VCaP (cell line): ENCODE results near the gene TMPRSS9.
"Not testable (repeated sequence)": the region's sequence is repeated elsewhere in the genome, so short reads cannot be mapped to it uniquely, and the experiment has no call there.

Source experiments
- H3K27ac ChIP-seq: fragments of 450-650 bp; 2 replicates; pipeline ENCODE4 v1.5.1; 2017
- TF ChIP-seq, protein P1 (sequence below): fragments of 450-650 bp; conservative IDR thresholded peaks from 2 replicates; pipeline ENCODE4 v1.5.1; 2017; ENCODE audit warnings: mild to moderate bottlenecking, moderate library complexity

Gene TMPRSS9

DNA sequence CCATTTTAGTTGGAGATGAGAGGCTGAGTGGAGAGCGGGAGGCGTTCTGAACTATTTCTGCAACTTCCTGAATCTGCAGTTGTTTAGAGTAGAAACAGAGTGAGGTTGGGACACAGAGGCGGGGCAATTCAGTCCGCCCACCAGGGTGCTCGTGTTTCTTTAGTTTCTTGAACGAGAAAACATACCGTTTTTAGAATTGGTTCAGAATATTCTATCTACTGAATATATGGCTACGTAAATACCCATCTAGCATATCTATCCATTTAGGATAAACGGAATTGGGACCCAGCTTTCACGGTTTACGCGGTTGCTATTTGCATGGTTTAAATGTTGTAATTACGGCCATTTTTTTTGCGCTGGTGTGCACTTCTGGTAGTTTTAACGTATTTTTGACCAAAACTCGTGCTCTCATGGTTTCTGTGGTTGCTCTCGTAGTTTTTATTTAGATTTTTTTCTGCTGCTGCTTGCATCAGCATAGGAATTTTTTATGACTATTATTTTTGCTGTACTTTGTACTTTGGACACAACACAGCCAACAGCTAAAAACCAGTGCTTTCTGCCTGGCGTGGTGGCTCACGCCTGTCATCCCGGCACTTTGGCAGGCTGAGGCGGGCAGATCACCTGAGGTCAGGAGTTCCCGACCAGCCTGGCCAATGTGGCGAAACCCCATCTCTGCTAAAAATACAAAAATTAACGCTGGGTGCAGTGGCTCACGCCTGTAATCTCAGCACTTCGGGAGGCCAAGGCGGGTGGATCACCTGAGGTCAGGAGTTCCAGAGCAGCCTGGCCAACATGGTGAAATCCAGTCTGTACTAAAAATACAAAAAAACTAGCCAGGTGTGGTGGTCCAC is 34.6 kb downstream of the TMPRSS9 start:
- H3K27ac ChIP-seq: no peak overlapping the region
- TF ChIP-seq, protein P1, sequence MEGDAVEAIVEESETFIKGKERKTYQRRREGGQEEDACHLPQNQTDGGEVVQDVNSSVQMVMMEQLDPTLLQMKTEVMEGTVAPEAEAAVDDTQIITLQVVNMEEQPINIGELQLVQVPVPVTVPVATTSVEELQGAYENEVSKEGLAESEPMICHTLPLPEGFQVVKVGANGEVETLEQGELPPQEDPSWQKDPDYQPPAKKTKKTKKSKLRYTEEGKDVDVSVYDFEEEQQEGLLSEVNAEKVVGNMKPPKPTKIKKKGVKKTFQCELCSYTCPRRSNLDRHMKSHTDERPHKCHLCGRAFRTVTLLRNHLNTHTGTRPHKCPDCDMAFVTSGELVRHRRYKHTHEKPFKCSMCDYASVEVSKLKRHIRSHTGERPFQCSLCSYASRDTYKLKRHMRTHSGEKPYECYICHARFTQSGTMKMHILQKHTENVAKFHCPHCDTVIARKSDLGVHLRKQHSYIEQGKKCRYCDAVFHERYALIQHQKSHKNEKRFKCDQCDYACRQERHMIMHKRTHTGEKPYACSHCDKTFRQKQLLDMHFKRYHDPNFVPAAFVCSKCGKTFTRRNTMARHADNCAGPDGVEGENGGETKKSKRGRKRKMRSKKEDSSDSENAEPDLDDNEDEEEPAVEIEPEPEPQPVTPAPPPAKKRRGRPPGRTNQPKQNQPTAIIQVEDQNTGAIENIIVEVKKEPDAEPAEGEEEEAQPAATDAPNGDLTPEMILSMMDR: no peak

DNA sequence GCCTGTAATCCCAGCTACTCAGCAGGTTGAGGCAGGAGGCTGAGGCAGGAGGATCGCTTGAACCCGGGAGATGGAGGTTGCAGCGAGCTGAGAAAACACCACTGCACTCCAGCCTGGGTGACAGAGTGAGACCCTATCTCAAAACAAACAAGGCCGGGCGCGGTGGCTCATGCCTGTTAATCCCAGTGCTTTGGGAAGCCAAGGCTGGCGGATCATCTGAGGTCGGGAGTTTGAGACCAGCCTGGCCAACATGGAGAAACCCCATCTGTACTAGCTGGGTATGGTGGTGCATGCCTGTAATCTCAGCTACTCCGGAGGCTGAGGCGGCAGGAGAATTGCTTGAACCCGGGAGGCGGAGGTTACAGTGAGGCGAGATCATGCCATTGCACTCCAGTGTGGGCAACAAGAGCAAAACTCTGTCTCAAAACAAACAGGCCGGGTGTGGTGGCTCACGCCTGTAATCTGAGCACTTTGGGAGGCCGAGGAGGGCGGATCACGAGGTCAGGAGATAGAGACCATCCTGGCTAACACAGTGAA is 35.3 kb downstream of the TMPRSS9 start:
- not testable (repeated sequence) for H3K27ac ChIP-seq

DNA sequence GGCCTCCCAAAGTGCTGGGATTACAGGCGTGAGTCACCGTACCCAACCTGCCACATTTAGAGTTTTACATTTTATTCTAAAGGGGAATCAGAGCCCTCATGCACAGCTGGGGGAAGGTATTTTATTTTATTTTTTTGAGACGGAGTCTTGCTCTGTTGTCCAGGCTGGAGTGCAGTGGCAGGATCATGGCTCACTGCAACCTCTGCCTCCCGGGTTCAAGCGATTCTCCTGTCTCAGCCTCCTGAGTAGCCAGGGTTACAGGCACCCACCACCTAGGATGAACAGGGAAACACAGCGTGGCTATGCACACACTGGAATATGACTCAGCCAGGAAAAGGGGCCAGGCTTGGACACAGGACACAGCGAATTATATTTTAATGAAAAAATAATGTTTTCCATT is 37.1 kb downstream of the TMPRSS9 start:
- not testable (repeated sequence) for H3K27ac ChIP-seq

DNA sequence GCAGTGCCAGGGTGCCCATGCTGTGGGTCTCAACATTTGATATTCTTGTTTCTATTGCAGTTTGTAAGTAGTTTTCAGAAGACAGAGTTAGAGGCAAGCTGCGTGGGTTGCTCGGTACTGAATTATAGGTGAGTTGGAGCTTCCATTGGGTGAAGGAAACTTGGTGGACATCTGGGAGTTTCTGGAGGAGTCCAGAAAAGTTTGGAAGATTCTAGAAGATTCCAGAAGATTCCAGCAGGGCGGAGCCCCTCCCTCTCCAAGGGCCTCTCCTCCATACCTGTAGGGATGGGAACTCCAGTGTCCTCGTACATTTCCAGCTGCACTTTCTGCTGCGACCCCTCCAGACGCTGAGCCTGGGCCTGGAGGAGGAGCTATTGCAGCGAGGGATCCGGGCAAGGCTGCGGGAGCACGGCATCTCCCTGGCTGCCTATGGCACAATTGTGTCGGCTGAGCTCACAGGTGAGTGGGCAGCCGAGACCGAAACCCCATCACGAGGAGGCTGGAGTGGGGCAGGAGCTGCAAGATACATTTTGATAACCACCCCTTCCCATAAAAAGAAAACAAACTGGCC is 38.8 kb downstream of the TMPRSS9 start:
- TF ChIP-seq, protein P1: no peak
- H3K27ac ChIP-seq: no peak overlapping the region

DNA sequence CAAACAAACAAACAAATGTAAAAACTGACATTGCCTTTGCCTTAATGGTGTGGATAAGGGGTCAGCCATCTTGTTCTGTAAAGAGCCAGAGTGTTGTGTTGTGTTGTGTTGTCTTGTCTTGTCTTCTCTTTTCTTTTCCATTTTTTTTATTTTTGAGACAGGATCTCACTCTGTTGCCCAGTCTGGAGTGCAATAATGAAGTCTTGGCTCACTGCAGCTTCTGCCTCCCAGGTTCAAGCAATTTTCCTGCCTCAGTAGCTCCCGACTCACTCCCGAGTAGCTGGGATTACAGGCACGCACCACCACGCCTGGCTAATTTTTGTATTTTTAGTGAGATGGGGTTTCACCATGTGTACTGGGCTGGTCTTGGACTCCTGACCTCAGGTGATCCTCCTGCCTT is 39.5 kb downstream of the TMPRSS9 start:
- TF ChIP-seq, protein P1: no peak
- H3K27ac ChIP-seq: no peak overlapping the region

DNA sequence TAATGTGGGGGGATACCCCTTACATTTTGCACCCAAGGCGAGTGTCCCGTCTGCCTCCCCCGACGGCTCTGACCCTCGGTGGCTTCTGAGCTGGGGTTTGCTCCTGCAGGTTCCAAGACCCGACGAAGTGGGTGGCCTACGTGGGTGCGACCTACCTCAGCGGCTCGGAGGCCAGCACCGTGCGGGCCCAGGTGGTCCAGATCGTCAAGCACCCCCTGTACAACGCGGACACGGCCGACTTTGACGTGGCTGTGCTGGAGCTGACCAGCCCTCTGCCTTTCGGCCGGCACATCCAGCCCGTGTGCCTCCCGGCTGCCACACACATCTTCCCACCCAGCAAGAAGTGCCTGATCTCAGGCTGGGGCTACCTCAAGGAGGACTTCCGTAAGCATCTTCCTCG is 48.2 kb downstream of the TMPRSS9 start:
- H3K27ac ChIP-seq: no peak overlapping the region
- TF ChIP-seq, protein P1: no peak

DNA sequence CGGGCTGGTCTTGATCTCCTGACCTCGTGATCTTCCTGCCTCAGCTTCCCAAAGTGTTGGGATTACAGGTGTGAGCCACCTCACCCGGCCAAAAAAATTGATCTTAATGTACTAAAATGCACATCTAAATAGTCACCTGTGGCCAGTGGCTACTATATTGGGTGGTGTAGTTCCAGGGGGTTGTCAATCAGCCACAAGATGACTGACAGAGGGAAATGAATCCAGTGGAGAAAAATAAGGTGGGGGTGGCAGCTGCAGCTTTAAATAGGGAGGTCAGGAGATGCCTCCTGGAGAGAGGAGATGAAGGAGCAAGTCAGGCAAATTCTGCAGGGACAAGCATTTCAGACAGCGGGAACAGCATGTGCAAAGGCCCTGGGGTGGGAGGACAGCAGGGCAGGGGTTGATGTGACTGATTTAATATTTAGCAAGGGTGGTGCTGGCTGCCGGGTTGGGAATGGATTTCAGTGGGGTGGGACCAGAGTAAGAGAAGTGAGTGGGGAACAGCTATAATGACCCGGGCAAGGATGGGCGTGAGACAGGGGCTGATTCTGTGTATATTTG is 49.4 kb downstream of the TMPRSS9 start:
- TF ChIP-seq, protein P1: no peak

DNA sequence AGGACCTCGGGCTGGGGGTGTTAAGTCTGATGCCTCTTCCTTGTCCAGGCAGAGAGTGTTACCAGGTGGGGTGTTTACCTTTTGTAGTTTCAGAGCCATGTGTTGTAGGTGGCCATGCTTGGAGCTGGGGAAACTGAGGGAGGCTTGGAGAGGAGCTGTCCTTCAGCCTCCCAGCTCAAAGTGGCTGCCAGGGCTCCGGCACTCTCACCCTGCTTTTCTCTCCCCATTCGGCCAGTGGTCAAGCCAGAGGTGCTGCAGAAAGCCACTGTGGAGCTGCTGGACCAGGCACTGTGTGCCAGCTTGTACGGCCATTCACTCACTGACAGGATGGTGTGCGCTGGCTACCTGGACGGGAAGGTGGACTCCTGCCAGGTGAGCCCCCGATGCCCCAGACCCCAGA is 50.0 kb downstream of the TMPRSS9 start:
- TF ChIP-seq, protein P1: no peak
- H3K27ac ChIP-seq: no peak overlapping the region

More for the DNA sequence above, 49.4 kb downstream of the TMPRSS9 start:
- H3K27ac ChIP-seq: no peak overlapping the region
